Activated naive CD4-positive, alpha-beta T cell treated with anti-CD3 and anti-CD28 coated beads, Interleukin-2, amount 50 U/mL, for 72 hours (primary cell): ENCODE results near the gene ZRANB3. TPM values are rescaled to one million over a fixed set of nuclear protein-coding genes. Genes with fewer than 3 reads are reported as not detected.
"Not testable (repeated sequence)": the region's sequence is repeated elsewhere in the genome, so short reads cannot be mapped to it uniquely, and the experiment has no call there.

Source experiments
- ATAC-seq, 2 donors: fragments of 150-1000 bp; cut with Tn5 transposase; 2 replicates each; pipeline ENCODE4 v1.10.0; 2021; ENCODE audit warnings: mild to moderate bottlenecking in 2 of 2, moderate library complexity in 2 of 2
- DNase-seq, 2 donors: peaks; one replicate each; pipeline ENCODE4 v3.0.0; 2021 to 2022; ENCODE audit warnings: low spot score in 2 of 2
- H3K27ac Mint-ChIP-seq, 2 donors: one replicate each; pipeline ENCODE4 v1.8.0; 2022; ENCODE audit warnings: mild to moderate bottlenecking in 2 of 2, mixed read lengths in 2 of 2
- H3K36me3 Mint-ChIP-seq, 2 donors: one replicate each; pipeline ENCODE4 v1.8.0; 2022; ENCODE audit warnings: mixed read lengths in 2 of 2
- H3K9me3 Mint-ChIP-seq, 2 donors: one replicate each; pipeline ENCODE4 v1.8.0; 2022; ENCODE audit warnings: mixed read lengths in 2 of 2
- total RNA-seq, 2 donors: library from RNA; stranded (reverse); gene quantifications; one replicate each; pipeline ENCODE4 v1.2.3, GENCODE V29; 2022

Gene ZRANB3
- 10 to 100 TPM; 13.3 to 37.9 TPM for total RNA-seq

DNA sequence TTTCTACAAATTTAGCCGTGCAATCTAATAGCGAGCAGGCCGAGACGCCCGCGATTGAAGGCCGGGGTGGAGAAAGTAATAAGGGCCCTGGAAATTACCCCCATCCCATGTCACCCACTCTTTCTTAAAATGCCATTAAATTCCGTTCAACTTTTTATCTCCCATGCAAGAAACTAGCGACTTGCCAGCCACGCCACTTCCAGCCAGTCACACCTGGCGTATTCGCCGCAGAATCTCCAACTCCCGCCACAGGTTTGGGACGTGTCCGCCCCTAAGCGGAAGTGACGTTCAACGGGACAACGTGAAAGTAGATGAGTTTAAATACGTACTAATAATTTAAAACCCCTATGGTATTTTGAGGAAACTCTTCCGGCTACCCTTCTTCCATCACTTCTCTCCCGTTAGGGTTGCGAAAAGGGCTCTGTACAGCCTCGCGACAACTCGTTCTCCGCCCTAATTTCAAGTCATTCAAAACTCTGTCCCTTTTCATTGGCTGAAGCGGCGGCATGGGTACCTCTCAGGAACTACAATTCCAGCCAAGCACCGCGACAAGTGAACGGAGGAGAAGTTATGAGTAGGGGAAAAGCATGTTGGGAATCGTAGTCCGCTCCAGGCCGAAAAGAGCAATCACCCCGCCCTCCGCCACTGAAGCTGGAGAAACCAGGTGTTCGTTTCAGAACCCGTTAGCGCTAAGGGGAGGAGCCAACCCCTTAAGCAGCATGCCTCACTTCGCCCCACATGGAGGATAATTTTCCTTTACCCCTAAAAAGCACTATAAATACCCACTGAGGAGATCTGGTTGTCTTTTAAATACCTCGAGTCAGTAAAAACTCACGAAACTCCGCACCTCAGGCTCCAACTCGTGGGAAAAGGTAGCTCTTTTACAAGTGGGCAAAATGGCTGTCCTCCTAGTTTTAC is at the start of gene ZRANB3:
TSS of gene ZRANB3 (minus strand) at position 906 of the 918 bp plus-strand sequence.
- peak; percentile 84 to 85 for DNase-seq
- peaks cover 0 to 9% of the 10 kb centered on the region in 2 donors for H3K36me3 Mint-ChIP-seq
- H3K27ac Mint-ChIP-seq = peak within 1 kb of the TSS in 1 of 2 donors; percentile 92
- no peaks in the 10 kb centered on the region for H3K9me3 Mint-ChIP-seq
- peak; percentile 63 to 80 for ATAC-seq

DNA sequence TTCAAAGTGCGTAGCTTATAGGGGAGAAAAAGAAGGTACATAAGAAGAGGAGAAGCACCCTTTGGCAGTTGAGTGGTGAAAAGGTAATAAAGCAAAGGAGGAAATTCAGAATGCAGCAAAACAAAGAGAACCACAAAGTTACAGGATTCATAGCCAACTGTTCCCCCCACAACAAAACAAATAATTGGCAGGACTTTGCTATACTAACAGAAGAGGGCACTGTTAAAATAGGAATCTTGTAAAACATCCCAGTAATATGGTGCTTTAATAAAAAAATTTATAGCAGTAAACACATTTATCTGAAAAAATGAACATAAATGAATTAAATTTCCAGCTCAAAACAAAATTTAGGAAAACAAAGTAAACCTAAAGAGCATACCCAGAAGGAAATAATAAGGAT is 42.6 kb upstream of the ZRANB3 start:
- Mint-ChIP-seq H3K36me3 (peaks cover 0 to 6% of the 10 kb centered on the region in 2 donors), H3K9me3 (no peaks in the 10 kb centered on the region), H3K27ac (no peak overlapping the region)
- ATAC-seq (no peak), DNase-seq (no peak)

DNA sequence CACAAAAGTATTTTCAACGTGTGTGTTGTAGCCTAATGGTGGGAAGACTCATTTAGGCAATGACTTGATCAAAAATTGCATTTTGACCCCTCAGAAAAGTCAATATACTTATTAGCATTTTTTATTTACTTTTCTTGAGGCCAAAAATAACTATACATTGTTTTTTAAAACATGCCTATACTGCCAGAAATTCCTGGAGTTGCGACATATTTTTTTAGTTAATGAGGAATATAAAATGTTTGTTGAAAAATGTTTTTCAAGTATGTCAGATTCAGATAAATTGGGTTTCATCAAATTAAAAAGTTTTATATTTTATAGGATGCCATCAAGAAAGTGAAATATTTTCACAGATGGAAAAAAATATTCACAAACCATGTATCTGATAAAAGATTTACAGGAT is 39.9 kb upstream of the ZRANB3 start:
- no peak overlapping the region for H3K27ac Mint-ChIP-seq
- no peaks in the 10 kb centered on the region for H3K9me3 Mint-ChIP-seq
- no peak for DNase-seq
- no peak for ATAC-seq
- H3K36me3 Mint-ChIP-seq = peaks cover 0 to 6% of the 10 kb centered on the region in 2 donors

DNA sequence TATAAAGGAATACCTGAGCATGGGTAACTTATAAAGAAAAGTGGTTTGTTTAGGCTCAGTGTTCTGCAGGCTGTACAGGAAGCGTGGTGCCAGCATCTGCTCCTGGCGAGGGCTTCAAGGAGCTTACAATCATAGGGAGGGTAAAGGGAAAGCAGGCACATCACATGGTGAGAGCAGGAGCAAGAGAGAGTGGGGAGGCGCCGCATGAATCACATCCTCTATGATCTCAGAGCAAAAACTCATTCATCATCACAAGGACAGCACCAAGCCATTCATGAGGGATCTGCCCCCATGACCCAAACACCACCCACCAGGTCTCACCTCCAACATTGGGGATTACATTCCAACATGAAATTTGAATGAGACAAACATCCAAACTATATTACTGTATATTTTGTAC is 32.8 kb upstream of the ZRANB3 start:
- H3K36me3 Mint-ChIP-seq = peaks cover 7 to 9% of the 10 kb centered on the region in 2 donors
- no peak for DNase-seq
- H3K9me3 Mint-ChIP-seq = peaks cover 0 to 7% of the 10 kb centered on the region in 2 donors
- ATAC-seq = peak; percentile 40 to 89
- H3K27ac Mint-ChIP-seq = peak overlapping the region; percentile 4

GRCh38 chr2:135561925-135562324 is 30.9 kb upstream of the ZRANB3 start:
- Mint-ChIP-seq H3K36me3 (peaks cover 7 to 9% of the 10 kb centered on the region in 2 donors), H3K9me3 (peaks cover 0 to 7% of the 10 kb centered on the region in 2 donors), H3K27ac (no peak overlapping the region)
- DNase-seq (no peak), ATAC-seq (no peak)

DNA sequence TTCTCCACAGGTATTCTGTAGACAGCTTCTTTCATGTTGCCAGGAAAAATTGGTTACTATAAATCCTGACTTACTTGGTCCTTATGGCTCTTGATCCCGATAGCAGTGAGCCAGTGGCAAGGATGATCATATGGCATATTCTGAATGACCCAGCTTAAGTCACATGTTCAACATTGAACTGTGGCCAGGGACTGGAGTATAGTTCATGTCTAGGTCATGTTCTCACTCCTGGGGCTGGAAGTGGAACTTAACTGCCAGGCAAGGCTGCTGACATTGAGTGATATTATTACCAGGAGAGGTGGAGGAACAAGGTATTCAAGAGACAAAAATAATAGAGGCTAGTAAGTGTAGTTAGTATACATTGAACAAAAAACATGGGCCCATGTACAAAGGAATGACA is 26.5 kb upstream of the ZRANB3 start:
- Mint-ChIP-seq H3K36me3 (peaks cover 4 to 20% of the 10 kb centered on the region in 2 donors), H3K27ac (no peak overlapping the region), H3K9me3 (no peaks in the 10 kb centered on the region)
- ATAC-seq = no peak
- no peak for DNase-seq

GRCh38 chr2:135555311-135555710 is 24.3 kb upstream of the ZRANB3 start:
- Mint-ChIP-seq H3K27ac (no peak overlapping the region), H3K36me3 (peaks cover 4 to 26% of the 10 kb centered on the region in 2 donors), H3K9me3 (no peaks in the 10 kb centered on the region)
- ATAC-seq = no peak
- no peak for DNase-seq

- Mint-ChIP-seq H3K9me3 (no peaks in the 10 kb centered on the region), H3K27ac (no peak overlapping the region), H3K36me3 (peaks cover 4 to 26% of the 10 kb centered on the region in 2 donors)
- ATAC-seq = no peak
- no peak for DNase-seq
These were observed 21.9 kb upstream of the ZRANB3 start for GRCh38 chr2:135552887-135553286.

DNA sequence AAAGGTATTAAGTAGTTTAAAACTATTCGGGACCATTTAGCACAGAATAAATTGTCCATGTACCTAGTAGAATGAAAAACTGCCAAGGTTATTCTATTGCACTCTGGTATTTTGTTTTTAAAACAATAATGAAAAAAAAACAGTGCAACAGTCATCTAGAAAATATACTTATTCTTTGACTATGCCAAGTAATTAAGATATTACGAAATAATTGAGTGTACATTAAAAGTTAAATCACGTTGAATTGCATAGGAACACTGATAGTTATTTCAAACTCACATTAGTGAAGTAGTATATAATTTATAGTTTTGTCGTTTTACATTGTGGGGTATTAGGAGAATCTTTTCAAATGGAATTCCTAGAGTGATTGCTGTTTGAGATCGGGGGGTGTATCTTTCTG is 20.3 kb upstream of the ZRANB3 start:
- no peak for DNase-seq
- no peaks in the 10 kb centered on the region for H3K9me3 Mint-ChIP-seq
- no peak for ATAC-seq

DNA sequence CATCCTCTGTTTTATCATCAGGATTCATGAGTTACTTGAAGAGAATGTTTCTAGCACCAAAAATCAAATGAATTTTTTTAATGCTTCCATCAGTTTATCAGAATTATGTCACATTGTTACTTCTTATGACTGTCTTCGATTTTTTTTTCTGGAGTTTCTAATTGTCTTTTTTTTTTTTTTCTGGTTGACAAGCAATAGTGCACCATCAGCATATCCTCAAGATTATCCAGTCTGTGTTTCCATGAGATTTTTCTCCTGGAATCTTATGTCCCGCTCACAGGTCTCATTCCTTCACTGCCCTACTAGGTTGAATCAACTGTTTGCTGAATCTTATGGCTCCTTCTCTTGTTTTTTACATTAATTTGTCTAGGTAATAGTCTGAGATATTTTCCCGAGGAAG is 16.3 kb upstream of the ZRANB3 start:
- no peak for ATAC-seq

More for the DNA sequence above, 20.3 kb upstream of the ZRANB3 start:
- H3K36me3 Mint-ChIP-seq = peaks cover 4 to 26% of the 10 kb centered on the region in 2 donors
- H3K27ac Mint-ChIP-seq = no peak overlapping the region

GRCh38 chr2:135546436-135546835 is 15.4 kb upstream of the ZRANB3 start:
- DNase-seq = no peak

More for the DNA sequence above, 16.3 kb upstream of the ZRANB3 start:
- peaks cover 0 to 6% of the 10 kb centered on the region in 2 donors for H3K36me3 Mint-ChIP-seq
- H3K9me3 Mint-ChIP-seq = no peaks in the 10 kb centered on the region
- DNase-seq = no peak
- no peak overlapping the region for H3K27ac Mint-ChIP-seq

GRCh38 chr2:135533545-135533944 is 2.5 kb upstream of the ZRANB3 start:
- H3K9me3 Mint-ChIP-seq, DNase-seq, H3K36me3 Mint-ChIP-seq, ATAC-seq, H3K27ac Mint-ChIP-seq: not testable (repeated sequence)

More at GRCh38 chr2:135546436-135546835, 15.4 kb upstream of the ZRANB3 start:
- Mint-ChIP-seq H3K9me3 (no peaks in the 10 kb centered on the region), H3K36me3 (peaks cover 0 to 6% of the 10 kb centered on the region in 2 donors), H3K27ac (no peak overlapping the region)
- ATAC-seq = peak in 1 of 2 donors; percentile 60

GRCh38 chr2:135532581-135532980 is 1.6 kb upstream of the ZRANB3 start:
- no peaks in the 10 kb centered on the region for H3K9me3 Mint-ChIP-seq
- H3K36me3 Mint-ChIP-seq = peaks cover 0 to 5% of the 10 kb centered on the region in 2 donors
- ATAC-seq (no peak), DNase-seq (no peak)
- H3K27ac Mint-ChIP-seq = peak overlapping the region in 1 of 2 donors; percentile 41

DNA sequence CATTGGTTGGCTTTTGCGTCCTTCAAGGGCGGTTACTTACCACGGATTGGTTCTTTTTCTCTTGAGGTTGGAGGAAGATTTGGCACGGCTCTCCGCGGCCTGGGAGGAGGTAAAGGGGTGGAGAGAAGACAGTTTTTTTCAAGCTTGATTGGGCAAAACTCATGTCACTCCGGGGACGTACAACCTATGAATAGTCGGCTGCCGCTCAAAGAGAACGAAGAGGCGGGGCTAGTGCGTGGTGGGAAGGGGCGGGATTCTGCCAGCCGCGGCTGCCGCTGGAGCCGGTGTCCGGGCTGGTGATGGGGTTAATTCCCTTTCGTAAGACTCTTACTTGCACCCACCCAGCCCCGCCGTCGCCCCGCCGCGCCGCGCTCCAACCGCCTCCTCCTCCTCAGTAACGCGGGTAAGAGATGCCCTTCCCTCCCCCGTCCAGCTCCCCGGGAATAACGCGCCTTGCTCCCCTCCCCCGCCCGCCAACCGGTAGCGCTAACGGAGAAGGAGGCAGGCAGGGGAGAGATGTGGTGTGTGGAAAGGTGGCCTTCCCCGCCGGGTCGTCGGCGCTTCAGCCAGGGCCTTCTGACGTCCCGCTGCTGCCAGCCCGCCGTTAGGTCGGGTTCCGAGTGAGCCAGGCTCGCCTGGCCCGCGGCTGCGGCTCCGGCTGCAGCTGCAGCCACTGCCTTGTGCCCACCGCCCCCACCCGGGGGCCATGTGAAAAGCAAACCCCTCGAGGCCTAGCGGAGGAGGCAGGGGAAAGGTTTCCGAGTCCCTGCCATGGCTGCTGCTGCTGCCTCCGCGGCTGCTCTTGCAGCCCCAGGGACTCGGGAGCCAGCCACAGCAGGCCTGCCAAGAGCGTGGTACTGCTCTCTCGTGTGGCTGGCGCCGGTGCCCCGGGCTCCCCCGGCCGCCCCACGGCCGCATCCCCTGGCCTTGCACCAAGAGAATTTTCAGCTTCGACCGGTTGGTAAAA is 496 bp upstream of the ZRANB3 start, which contains the start of gene R3HDM1:
TSS of gene R3HDM1 (plus strand) at position 254 of the 967 bp plus-strand sequence. CDS start 73,362 bp downstream, outside the sequence.
- Mint-ChIP-seq H3K27ac (peak within 1 kb of the TSS in 1 of 2 donors; percentile 92), H3K9me3 (no peaks in the 10 kb centered on the region), H3K36me3 (peaks cover 0 to 7% of the 10 kb centered on the region in 2 donors)
- peak; percentile 94 to 96 for DNase-seq
- peak; percentile 87 to 92 for ATAC-seq

DNA sequence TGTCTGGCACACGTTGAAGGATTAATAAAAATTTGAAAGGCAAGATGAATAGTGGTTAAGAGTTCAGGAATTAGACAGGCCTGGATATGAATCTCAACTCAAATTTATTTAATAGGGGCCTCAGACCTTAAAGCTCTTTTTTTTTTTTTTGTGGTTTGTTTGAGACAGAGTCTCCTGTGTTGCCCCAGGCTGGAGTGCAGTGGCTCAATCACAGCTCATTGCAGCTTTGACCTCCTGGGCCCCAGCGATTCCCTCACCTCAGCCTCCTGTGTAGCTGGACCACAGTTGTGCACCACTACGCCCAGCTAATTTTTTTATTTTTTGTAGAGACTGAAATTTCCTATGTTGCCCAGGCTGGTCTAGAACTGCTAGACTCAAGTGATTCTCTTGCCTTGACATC is 3.0 kb downstream of the ZRANB3 start:
- no peak for ATAC-seq
- Mint-ChIP-seq H3K27ac (no peak overlapping the region), H3K9me3 (no peaks in the 10 kb centered on the region), H3K36me3 (peaks cover 8 to 16% of the 10 kb centered on the region in 2 donors)
- no peak for DNase-seq

DNA sequence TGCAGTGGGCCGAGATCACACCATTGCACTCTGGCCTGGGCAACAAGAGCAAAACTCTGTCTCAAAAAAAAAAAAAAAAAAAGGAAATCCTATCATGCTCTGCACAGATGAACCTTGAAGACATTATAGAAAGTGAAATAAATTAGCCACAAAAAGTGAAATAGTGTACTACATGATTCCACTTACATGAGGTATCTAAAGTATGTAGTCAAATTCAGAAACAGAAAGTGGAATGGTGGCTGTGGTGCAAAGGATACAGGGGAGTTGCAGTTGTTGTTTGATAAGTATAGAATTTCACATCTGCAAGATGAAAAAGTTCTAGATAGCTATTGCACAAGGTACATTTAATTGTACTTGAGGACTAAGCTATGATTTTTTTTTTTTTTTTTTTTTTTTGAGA is 5.2 kb downstream of the ZRANB3 start:
- peak in 1 of 2 donors; percentile 28 for ATAC-seq
- no peak for DNase-seq
- H3K27ac Mint-ChIP-seq = no peak overlapping the region

More for the DNA sequence above, 5.2 kb downstream of the ZRANB3 start:
- peaks cover 8 to 33% of the 10 kb centered on the region in 2 donors for H3K36me3 Mint-ChIP-seq
- H3K9me3 Mint-ChIP-seq = no peaks in the 10 kb centered on the region
